ENCODE data around the gene COLQ.

DNA sequence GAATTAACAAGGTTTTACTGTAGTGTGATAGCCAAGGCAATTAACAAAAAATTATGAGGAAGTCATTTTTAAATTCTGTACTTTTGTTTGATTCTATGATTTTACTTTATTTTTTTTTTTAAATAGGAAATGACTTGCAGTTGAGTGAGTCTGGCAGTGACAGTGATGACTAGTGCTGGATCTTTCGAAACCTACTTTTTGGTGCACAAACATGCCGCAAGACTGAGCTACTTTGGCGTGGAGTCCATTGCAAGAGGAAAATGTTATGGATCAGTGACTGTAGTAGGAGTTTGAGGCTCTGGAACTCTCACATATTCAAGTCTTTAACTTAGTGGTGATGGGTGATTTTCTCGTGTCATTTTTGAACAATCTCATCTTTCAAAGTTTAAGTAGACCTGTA is 82.5 kb downstream of the COLQ start:
- no peak for TF ChIP-seq RAD21 (IDR thresholded peaks at IDR 0.05)
- TF ChIP-seq, protein P1, sequence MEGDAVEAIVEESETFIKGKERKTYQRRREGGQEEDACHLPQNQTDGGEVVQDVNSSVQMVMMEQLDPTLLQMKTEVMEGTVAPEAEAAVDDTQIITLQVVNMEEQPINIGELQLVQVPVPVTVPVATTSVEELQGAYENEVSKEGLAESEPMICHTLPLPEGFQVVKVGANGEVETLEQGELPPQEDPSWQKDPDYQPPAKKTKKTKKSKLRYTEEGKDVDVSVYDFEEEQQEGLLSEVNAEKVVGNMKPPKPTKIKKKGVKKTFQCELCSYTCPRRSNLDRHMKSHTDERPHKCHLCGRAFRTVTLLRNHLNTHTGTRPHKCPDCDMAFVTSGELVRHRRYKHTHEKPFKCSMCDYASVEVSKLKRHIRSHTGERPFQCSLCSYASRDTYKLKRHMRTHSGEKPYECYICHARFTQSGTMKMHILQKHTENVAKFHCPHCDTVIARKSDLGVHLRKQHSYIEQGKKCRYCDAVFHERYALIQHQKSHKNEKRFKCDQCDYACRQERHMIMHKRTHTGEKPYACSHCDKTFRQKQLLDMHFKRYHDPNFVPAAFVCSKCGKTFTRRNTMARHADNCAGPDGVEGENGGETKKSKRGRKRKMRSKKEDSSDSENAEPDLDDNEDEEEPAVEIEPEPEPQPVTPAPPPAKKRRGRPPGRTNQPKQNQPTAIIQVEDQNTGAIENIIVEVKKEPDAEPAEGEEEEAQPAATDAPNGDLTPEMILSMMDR (IDR thresholded peaks at IDR 0.05; ENCODE audit: low read depth, low read length, missing input control), result no peak
- TF ChIP-seq, protein P2, sequence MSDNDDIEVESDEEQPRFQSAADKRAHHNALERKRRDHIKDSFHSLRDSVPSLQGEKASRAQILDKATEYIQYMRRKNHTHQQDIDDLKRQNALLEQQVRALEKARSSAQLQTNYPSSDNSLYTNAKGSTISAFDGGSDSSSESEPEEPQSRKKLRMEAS (IDR thresholded peaks at IDR 0.05), result no peak
- TF ChIP-seq TAF1 (conservative IDR thresholded peaks at IDR 0.05), result no peak
- no peak for TF ChIP-seq YY1 (IDR thresholded peaks at IDR 0.05)
- no peak for TF ChIP-seq SP1 (IDR thresholded peaks at IDR 0.05)
- no peak for TF ChIP-seq REST (IDR thresholded peaks at IDR 0.05)
- no peak for TF ChIP-seq EGR1 (IDR thresholded peaks at IDR 0.05; ENCODE audit: low read depth in 2 of 2)
- TF ChIP-seq, protein P3, sequence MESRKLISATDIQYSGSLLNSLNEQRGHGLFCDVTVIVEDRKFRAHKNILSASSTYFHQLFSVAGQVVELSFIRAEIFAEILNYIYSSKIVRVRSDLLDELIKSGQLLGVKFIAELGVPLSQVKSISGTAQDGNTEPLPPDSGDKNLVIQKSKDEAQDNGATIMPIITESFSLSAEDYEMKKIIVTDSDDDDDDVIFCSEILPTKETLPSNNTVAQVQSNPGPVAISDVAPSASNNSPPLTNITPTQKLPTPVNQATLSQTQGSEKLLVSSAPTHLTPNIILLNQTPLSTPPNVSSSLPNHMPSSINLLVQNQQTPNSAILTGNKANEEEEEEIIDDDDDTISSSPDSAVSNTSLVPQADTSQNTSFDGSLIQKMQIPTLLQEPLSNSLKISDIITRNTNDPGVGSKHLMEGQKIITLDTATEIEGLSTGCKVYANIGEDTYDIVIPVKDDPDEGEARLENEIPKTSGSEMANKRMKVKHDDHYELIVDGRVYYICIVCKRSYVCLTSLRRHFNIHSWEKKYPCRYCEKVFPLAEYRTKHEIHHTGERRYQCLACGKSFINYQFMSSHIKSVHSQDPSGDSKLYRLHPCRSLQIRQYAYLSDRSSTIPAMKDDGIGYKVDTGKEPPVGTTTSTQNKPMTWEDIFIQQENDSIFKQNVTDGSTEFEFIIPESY (IDR thresholded peaks at IDR 0.05), result no peak
